ENCODE data around the gene EFCAB12.

The EFCAB12 gene

DNA sequence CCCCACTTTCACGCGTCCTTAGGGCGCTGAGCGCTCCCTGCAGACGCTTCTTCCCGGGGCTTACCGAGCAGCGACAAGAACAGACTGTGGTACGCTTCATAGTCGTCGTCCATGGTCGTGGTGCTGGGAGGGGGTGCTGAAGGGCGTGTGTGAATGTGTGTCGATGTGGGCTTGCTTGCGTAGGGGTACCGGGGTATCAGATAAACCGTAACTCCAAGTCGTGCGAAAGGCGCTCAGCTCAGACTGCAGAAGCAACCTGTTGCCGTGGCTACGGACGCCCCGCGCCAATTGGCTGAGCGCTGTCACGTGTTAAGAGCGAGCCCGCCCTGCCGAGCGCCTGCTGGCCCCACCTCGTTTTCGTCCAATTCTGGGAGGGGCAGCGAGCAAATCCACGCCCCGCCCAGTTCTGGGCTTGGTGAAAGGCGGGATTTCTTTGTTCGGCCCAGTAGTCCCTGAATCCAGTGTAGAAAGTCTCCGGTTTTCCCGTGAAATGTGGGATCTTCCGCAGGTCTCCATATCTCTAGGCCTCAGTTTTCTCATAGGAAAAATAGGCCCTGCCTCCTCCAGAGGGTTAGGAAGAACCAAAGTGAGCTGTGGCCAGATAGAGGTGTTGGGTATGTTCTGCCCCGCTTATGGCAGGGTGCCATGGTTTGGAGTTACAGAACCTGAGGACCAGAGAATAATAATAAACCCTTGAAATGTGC lies at the start of gene EFCAB12:
Gene EFCAB12 (minus strand): TSS at position 261 of the 704 bp plus-strand sequence. CDS start 148 bp downstream, at position 113.
- peak; percentile 95 for DNase-seq
- CTCF ChIA-PET: interaction anchor here (0.6 to 1.6 kb wide), 6 partner anchors 10 to 100 kb away, joined by 3 to 4 read pairs (median 4); no protein-coding TSS in a partner anchor
- H3K4me1 Mint-ChIP-seq: peaks cover 34% of the 10 kb centered on the region
- H3K27ac Mint-ChIP-seq: peak within 1 kb of the TSS; percentile 43
- peak within 1 kb of the TSS; percentile 60 for H3K4me3 Mint-ChIP-seq
- H3K9me3 Mint-ChIP-seq: no peaks in the 10 kb centered on the region
- peaks cover 28% of the 10 kb centered on the region for H3K36me3 Mint-ChIP-seq
- peaks cover 19% of the 10 kb centered on the region for H3K27me3 Mint-ChIP-seq

DNA sequence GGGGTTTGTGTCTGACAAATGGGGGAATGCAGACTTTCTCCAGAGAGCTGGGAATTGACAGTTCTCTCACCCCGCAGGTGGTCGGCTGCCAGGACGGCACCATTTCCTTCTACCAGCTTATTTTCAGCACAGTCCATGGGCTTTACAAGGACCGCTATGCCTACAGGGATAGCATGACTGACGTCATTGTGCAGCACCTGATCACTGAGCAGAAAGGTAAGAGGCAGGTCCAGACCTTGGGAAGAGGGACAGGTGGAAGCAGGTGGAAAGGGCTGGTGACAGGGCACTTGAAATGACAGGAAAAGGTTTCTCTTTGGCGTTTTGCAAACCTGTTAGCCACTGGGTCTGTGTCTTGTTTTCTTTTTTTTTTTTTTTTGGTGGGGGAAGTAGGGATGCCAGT lies 48.1 kb upstream of the EFCAB12 start:
- Mint-ChIP-seq H3K36me3 (peaks cover 26% of the 10 kb centered on the region), H3K4me1 (peaks cover 11% of the 10 kb centered on the region), H3K4me3 (no peak overlapping the region), H3K27ac (no peak overlapping the region), H3K9me3 (no peaks in the 10 kb centered on the region), H3K27me3 (no peaks in the 10 kb centered on the region)
- CTCF ChIA-PET: no interaction called here
- no peak for DNase-seq

DNA sequence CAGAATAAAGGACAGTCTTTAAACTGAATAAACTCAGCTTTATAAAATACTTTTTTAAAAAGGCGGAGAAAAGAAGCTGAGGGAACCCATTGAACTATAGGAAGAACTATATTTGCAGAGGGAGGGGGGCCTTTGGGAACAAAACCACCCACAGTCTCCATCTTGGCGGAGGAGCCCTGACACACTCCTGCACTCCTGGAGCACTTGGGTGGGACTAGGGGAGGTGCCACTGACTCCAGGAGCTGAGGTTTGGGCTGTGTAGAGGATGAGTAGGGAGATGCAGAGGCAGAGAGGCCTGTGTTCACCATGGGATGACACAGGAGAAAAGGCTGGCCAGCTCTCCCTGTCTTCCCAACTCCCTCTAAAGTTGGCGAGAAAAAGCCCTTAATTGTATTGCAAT lies 47.4 kb upstream of the EFCAB12 start:
- Mint-ChIP-seq H3K36me3 (peaks cover 23% of the 10 kb centered on the region), H3K4me1 (peaks cover 5% of the 10 kb centered on the region), H3K4me3 (no peak overlapping the region), H3K27me3 (no peaks in the 10 kb centered on the region), H3K9me3 (no peaks in the 10 kb centered on the region), H3K27ac (no peak overlapping the region)
- no peak for DNase-seq
- CTCF ChIA-PET: interaction anchor here (1.5 kb wide), 1 partner anchor 15 kb away, joined by 5 read pairs; no protein-coding TSS in a partner anchor

DNA sequence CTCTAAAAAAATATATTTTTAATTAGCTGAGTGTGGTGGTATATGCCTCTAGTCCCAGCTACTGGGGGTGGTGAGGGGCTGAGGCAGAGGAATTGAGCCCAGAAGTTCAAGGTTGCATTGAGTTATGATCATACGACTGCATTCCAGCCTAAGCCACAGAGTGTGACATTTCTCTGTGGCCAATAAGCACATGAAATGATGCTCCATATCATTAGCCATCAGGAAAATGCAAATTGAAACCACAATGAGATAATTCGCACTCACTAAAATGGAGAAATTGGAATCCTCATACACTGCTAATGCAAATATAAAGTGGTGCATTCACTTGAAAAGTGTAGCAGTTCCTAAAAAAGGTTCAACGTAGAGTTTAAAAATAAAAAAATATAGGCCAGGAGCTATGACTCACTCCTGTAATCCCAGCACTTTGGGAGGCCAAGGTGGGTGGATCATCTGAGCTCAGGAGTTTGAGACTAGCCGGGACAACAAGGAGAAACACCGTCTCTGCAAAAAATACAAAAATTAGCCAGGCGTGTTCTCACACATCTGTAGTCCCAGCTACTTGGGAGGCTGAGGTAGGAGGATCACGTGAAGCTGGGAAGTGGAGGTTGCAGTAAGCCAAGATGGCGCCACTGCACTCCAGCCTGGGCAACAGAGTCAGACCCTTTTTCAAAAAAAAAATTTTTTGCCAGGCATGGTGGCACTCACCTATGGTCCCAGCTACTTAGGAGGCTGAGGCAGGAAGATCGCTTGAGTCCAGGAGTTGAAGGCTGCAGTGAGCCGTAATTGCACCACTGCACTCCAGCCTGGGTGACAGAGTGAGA lies 46.8 kb upstream of the EFCAB12 start:
- DNase-seq: no peak
- Mint-ChIP-seq H3K9me3 (no peaks in the 10 kb centered on the region), H3K36me3 (peaks cover 18% of the 10 kb centered on the region), H3K4me1 (no peaks in the 10 kb centered on the region), H3K27ac (no peak overlapping the region), H3K4me3 (no peak overlapping the region), H3K27me3 (no peaks in the 10 kb centered on the region)
- CTCF ChIA-PET: interaction anchor here (1.5 kb wide), 1 partner anchor 15 kb away, joined by 5 read pairs; no protein-coding TSS in a partner anchor

DNA sequence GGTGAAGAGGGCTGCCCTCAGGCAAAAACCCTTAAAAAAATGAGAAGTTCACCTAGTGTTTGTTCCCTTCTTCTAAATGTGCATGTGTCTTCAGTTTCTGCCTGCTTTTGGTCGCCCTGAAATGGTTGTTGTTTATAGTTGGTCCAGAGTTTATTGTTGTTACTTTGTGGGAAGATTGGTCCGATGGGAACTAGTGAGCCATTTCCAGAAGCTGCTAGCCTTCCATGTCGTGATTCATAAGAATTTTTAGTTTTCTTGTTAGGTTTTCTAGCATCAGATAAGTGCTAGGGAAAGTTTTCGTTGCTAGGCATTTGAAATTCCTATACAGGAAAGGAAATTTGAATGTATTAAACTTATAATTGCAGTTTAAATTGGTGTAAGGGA lies 45.3 kb upstream of the EFCAB12 start:
- Mint-ChIP-seq H3K27me3 (no peaks in the 10 kb centered on the region), H3K36me3 (peaks cover 19% of the 10 kb centered on the region), H3K27ac (no peak overlapping the region), H3K4me3 (no peak overlapping the region), H3K9me3 (no peaks in the 10 kb centered on the region), H3K4me1 (peaks cover 6% of the 10 kb centered on the region)
- CTCF ChIA-PET: no interaction called here
- no peak for DNase-seq

DNA sequence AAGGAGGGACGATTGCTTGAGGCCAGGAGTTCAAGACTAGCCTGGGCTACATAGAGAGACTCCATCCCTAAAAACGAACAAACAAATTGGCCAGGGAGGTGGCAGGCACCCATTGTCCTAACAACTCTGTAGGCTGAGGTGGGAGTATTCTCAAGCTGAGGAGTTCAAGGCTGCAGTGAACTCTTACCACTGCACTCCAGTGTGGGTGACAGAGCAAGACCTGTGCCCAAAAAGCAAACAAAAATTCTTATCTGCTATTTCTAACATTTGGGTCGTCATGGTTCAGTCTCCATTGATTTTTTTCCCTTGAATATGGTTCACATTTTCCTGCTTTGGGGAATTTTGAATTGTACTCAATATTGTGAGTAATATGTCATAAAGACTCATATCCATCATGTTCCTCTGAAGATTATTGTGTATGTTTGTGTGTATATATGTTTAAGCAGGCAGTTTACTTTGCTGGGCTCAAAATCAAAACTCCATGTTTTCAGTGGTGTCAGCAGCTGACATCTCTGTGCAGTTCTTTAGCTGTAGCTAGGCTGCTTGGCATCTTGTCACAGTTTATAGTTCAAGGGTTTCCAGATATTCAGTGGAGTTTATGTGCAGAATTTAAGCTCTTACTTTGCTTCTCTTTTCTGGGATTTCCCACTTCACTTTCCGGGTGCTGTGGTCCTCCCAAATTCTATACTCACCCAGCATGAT lies 44.8 kb upstream of the EFCAB12 start:
- DNase-seq: no peak
- H3K27me3 Mint-ChIP-seq: no peaks in the 10 kb centered on the region

DNA sequence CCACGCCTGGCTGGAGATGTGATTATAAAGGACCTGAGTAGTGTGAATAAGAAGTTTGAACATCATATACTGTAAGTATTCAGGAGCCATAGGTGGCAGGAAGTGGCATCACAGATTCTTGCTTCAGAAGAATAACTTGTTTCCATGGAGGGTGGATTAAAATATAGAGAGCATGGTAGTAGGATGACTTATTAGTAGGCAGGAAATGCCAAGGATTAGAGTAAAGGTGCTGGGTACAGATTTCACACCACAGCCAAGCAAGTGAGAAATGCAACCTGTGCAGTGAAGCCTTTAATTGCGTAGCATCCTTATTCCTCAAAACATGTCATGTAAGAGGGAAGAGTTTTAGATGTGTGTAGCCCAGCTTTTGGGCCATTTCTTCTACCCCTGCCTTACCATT lies 42.4 kb upstream of the EFCAB12 start:
- no peaks in the 10 kb centered on the region for H3K27me3 Mint-ChIP-seq
- CTCF ChIA-PET: no interaction called here
- H3K9me3 Mint-ChIP-seq: no peaks in the 10 kb centered on the region
- H3K27ac Mint-ChIP-seq: no peak overlapping the region
- H3K4me3 Mint-ChIP-seq: no peak overlapping the region
- peaks cover 6% of the 10 kb centered on the region for H3K4me1 Mint-ChIP-seq
- DNase-seq: no peak
- H3K36me3 Mint-ChIP-seq: peaks cover 10% of the 10 kb centered on the region

More for the DNA sequence above, 44.8 kb upstream of the EFCAB12 start:
- Mint-ChIP-seq H3K36me3 (peaks cover 19% of the 10 kb centered on the region), H3K4me3 (no peak overlapping the region), H3K4me1 (peaks cover 6% of the 10 kb centered on the region), H3K9me3 (no peaks in the 10 kb centered on the region), H3K27ac (no peak overlapping the region)
- CTCF ChIA-PET: no interaction called here

DNA sequence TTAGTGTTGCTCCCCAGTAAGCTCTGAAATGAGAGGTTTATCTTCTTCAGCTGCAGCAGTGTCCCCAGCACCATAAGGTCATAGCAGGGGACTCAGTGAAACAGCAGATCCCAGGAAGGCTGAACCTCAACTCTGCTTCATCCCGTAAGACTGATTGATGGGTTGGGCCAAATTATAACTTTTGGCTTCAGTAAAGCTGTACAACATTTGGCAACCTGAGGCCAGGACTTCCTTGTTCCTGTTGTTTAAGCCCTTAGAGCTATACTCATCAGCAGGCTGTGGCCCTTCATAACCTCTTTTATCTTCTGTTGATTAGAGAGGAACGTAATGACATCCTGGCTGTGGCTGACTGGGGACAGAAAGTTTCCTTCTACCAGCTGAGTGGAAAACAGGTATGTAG lies 40.6 kb upstream of the EFCAB12 start:
- CTCF ChIA-PET: interaction anchor here (1.0 kb wide), 1 partner anchor 12 kb away, joined by 3 read pairs; no protein-coding TSS in a partner anchor
- Mint-ChIP-seq H3K9me3 (no peaks in the 10 kb centered on the region), H3K27ac (no peak overlapping the region)

DNA sequence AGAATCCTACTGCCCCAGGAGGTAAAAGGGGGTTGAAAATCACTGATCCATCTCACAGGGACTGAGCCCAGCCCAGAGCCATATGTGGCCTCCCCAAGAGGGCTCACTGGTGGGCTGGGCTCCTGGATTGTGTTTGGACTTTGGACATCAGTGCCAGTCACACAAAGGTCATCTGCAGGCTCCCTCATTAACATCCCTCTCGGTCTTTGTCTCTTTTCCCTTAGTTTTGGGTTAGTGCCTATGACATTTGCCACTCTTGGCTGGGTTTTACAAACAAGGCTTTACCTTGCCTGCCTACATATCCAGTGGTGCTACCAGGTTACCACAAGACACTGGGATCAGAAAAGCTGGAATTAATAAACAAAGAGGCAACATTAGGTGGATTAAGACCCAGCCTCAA lies 39.5 kb upstream of the EFCAB12 start:
- DNase-seq: no peak
- Mint-ChIP-seq H3K27ac (no peak overlapping the region), H3K4me1 (peaks cover 6% of the 10 kb centered on the region), H3K27me3 (no peaks in the 10 kb centered on the region), H3K9me3 (no peaks in the 10 kb centered on the region), H3K36me3 (peaks cover 11% of the 10 kb centered on the region), H3K4me3 (no peak overlapping the region)
- CTCF ChIA-PET: no interaction called here

More for the DNA sequence above, 40.6 kb upstream of the EFCAB12 start:
- no peak overlapping the region for H3K4me3 Mint-ChIP-seq
- H3K4me1 Mint-ChIP-seq: peaks cover 6% of the 10 kb centered on the region
- no peaks in the 10 kb centered on the region for H3K27me3 Mint-ChIP-seq
- H3K36me3 Mint-ChIP-seq: peaks cover 11% of the 10 kb centered on the region
- DNase-seq: no peak

DNA sequence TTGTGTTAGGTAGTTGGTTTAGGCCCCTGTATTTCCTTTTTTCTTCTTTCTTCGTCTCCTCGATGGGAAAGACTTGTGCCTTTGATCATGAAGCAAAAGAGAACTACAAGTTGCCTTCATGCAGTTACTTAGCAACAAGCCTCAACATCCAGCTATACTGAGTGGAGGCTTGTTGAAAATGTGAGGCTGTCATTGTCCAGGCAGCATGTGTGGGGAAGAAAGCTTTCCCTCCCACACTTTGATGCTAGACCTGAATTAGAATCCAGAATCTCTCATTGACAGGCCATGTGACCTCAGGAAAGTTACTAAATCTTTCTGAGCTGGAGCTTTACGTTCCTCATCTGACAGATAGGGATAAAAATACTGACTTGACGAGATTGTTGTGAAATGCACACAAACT lies 35.3 kb upstream of the EFCAB12 start:
- peaks cover 1% of the 10 kb centered on the region for H3K9me3 Mint-ChIP-seq
- H3K36me3 Mint-ChIP-seq: peaks cover 8% of the 10 kb centered on the region
- H3K27ac Mint-ChIP-seq: no peak overlapping the region
- CTCF ChIA-PET: no interaction called here
- no peaks in the 10 kb centered on the region for H3K4me1 Mint-ChIP-seq
- DNase-seq: no peak
- H3K4me3 Mint-ChIP-seq: no peak overlapping the region
- no peaks in the 10 kb centered on the region for H3K27me3 Mint-ChIP-seq

DNA sequence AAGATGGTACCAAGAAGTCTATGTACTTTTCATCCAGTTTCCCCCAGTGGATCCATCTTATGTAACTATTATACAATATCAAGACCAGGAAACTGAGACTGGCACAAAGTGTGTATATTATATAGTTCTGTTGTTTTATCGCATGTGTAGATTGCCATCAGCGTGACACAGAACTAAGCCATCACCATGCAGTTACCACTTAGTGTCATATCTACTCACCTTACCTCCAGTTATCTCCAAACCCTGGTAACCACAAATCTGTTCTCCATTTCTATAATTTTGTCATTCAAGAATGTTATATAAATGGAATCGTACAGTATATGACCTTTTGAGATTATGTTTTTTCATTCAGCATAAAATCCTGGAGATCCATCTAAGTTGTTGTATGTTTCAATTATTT lies 34.7 kb upstream of the EFCAB12 start:
- no peak overlapping the region for H3K27ac Mint-ChIP-seq
- peaks cover 1% of the 10 kb centered on the region for H3K9me3 Mint-ChIP-seq
- H3K4me1 Mint-ChIP-seq: no peaks in the 10 kb centered on the region
- no peak overlapping the region for H3K4me3 Mint-ChIP-seq
- peaks cover 8% of the 10 kb centered on the region for H3K36me3 Mint-ChIP-seq
- CTCF ChIA-PET: no interaction called here
- no peak for DNase-seq
- H3K27me3 Mint-ChIP-seq: no peaks in the 10 kb centered on the region

DNA sequence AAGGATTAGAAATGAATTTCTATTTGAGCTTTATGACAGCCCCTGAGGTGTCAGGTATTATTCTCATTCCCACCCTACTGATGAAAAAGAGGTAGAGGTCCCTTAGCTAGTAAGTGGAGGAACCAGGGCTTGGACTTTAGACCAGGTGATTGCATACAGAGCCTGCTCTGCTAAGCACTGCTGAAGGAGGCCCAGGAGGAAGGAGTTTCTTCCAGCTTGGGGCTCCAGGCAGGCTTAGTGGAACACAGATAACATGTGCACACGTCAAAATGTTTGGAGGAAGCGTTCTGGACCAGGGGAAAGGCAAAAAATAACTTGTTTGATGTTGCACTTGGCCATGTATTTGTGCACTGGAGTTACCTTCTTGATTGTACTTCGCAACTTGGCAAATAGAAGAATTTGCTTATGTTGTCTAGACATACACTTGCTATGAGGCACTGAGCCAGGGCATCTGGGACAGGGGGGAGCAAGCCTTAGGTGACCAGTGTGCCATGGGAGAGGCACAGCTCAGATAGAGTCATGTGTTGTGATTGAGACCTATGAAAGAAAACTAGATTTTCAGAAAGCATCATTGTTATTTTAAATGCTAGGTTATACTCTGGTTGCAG lies 34.0 kb upstream of the EFCAB12 start:
- no peak overlapping the region for H3K27ac Mint-ChIP-seq
- DNase-seq: no peak
- H3K4me3 Mint-ChIP-seq: no peak overlapping the region
- H3K4me1 Mint-ChIP-seq: no peaks in the 10 kb centered on the region
- no peaks in the 10 kb centered on the region for H3K27me3 Mint-ChIP-seq
- H3K9me3 Mint-ChIP-seq: peaks cover 1% of the 10 kb centered on the region
- peaks cover 8% of the 10 kb centered on the region for H3K36me3 Mint-ChIP-seq
- CTCF ChIA-PET: no interaction called here

DNA sequence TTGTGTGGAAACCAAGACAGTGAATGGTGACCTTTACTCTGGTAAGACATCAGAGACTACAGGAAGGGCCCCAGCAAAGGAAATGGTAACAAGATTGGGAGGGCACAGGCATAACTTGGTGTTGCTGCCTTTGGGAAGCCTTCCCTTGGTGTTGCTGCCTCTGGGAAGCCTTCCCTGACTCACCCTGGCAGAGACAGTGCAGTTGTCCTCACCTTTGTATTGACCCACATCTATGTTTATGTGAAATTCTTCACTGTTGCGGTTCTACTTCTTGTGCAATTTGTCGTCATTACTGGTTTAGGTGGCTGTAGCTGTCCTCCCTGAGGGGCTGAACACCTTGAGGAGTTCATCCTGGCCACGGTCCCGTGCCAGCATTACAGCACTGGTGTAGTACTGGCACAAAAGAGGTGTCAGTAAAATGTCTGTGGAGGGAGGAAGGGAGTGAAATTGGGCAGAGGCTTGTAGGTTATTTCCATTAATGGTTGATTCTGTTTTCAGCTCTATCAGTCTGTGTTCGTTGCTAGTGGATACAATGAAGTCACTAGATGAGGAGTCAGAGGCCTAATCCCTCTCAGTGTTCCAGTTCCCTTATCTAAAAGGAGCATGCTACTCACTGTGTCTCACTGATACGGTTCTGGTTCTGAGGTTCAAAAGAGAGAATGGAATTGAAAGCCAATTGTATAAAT lies 33.2 kb upstream of the EFCAB12 start:
- Mint-ChIP-seq H3K27ac (no peak overlapping the region), H3K27me3 (no peaks in the 10 kb centered on the region), H3K4me3 (no peak overlapping the region), H3K4me1 (no peaks in the 10 kb centered on the region), H3K9me3 (peaks cover 1% of the 10 kb centered on the region), H3K36me3 (peaks cover 8% of the 10 kb centered on the region)
- CTCF ChIA-PET: no interaction called here
- DNase-seq: no peak

DNA sequence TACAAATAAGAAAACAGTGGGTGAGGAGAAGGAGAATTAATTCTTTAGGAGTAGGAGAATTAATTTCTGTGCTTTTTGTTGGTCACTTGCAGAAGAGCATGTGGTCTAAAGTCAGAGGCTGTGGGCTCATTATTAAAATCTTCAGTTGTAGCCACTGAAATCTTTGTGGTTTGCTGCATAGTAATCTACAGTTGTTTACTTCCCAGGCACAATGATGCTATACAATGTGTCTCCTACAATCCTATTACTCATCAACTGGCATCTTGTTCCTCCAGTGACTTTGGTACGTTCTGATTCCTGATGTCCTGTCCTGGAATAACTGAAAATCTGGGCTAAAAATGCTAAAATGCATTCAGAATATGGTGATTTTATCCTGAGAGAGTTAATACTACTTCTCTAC lies 32.6 kb upstream of the EFCAB12 start:
- Mint-ChIP-seq H3K4me3 (no peak overlapping the region), H3K4me1 (no peaks in the 10 kb centered on the region), H3K36me3 (peaks cover 8% of the 10 kb centered on the region), H3K27ac (no peak overlapping the region), H3K9me3 (peaks cover 1% of the 10 kb centered on the region), H3K27me3 (no peaks in the 10 kb centered on the region)
- no peak for DNase-seq
- CTCF ChIA-PET: no interaction called here

All from activated naive CD4-positive, alpha-beta T cell treated with anti-CD3 and anti-CD28 coated beads, Interleukin-2, amount 10 ng/mL, durations not matched to agents 7 days and 5 days (primary cell).